Activated CD4-positive, CD25-positive, alpha-beta regulatory T cell (primary cell): Measurements from ENCODE around the gene PRKCQ.

Source experiments
- DNase-seq, 4 experiments: peaks; one replicate each; lab custom pipeline; 2025; lab: John Stamatoyannopoulos, UW

Gene PRKCQ

DNA sequence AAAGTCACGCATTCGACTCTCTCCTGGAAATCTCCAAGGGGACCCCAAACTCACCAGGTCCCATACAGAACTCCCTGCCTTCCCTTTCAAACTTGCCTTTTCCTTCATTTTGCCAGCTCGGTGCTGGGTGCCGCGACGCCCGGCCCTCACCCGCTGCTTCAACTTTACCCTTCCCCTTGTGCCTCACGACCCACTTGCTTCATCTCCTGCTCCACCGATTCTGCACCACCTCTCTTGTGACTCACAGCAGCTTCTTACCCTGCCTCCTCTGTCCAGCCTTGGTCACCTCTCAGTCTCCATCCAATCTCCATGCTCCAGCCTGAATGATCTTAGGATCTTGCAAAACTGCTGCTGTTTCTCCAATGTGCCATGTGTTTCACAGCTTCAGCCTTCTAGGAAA, 59.9 kb downstream of the PRKCQ start:
- no peak for DNase-seq

DNA sequence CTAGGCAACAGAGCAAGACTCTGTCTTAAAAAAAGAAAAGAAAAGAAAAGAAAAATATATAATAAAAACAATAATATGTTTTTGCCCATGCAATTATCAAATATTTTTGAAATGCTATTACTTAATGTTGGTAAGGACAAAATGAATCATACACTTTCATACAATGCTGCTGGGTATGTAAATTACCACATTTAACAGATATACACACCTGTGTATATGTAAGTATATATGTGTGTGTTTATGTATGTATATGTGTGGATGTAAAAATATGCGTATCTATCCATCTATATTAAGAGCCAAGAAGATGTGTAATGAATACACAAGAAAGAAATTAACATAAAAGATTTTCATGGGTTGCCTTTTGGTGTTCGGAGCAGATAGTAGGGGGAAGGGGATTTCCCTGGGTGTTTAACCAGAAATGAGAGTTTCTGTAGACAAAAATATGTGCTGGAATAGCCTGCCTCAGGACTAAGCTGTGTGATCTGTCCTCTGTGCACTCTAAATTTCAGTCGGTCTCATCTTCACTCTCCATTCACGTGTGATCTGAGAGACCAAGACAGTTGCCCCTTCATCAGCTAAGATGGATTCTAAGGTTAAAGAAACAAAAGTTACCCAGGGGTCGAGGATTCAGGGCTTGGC, 61.2 kb downstream of the PRKCQ start:
- DNase-seq: no peak

DNA sequence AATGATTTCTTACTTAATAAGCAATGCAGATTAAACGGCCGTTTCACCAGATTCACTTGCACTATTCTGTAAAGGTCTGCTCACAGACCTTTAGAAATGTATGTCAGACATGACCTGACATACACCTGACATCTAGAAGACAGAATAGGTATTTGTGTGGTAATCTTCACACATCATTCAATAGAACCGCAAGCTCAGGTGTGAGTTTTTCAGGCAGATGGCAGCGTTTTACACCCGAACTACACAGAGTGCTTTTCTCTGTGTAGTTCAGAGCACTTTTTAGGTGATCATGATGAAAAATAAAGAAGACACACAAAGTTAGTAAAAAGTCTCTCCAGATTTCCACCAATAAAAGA, 63.2 kb downstream of the PRKCQ start:
- DNase-seq: no peak

DNA sequence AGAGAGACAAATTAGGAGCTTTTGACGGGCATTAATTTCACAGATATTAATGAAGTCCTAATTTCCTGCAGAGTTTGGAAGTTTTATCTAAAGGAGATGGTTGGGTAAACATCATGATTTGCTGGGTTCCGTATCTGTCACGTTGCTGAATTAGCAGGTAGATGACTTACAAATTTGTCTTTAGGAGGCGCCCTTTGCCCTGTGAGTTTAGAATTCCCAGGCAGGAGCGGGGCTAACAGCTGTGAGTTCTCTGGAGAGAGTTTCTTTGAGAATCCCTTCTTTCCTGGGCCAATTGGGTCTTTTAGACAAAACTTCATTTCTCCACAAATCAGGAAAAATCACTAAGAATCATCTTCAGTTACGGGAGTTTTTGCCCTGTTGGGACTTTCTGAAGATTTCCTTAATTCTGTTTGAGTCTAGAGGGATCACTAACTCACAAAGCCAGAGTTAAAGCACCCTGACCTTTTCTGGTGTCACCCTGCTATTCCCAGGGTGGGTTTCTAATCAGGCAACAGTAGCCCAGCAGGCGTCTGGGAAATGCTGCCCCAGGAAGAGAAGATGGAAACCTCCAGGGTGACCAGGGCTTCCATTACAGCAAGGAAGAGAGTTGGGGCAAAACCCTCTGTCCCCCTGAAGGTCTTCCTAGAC, 63.7 kb downstream of the PRKCQ start:
- DNase-seq: no peak

DNA sequence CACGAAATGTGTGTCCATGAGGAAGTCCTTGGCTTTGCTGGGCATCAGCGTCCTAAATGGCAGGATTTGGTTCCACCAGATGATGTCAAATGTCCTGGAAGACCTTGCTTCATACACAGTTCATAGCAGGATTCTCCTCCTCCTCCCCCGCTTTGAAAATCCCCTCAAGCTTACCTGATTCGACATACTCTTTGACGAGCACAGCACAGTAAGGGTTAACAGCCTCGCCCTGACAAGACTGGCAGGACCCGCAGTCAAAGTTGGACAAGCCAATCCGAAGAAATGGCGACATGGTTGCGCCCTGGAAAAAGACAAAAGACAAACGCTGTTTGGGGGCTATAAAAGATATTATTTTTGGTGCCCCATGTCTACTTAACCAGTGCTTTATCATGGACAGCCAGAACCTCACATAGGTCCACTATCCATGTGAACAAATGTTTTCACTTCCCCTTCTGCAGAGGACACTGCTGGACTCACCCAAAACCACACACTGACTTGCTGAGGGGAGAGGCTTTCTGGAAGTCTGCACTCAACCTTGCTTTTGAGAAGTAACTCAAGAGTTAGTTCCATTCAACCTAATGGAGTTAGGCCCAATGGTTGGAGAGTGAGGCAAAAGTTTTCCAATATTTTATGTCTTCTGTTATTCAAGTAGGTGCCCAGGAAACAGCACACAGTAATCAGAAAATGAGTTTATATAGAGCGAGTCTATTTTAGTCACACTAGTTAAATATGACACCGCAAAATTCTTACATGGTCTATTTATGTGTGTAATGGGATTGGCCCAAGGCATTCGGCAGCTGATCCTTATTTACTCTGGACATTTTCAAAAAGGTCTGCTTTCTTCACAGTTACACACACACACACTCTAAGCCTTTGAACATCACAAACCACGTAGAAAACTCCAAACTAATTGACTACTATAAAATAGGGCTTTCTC, 65.0 kb downstream of the PRKCQ start:
- DNase-seq: no peak

DNA sequence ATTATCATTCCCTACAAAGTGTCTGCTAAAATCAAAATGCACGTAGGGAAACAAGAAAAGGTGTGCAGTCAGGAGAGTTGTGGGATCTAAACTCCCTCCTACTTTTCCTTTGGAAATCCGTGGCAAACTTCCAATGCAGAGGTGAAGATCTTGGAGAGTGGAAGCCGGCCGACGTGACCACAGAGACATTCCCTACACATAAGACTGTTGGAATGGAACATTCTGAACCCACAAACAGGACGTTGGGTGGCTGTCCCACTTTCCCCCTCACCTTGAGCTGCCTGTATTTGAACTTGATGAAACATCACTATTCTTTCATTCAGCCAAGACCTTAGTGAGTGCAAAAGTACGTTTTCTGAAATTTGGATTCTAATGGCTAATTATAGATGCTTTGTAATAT, 65.9 kb downstream of the PRKCQ start:
- no peak for DNase-seq

DNA sequence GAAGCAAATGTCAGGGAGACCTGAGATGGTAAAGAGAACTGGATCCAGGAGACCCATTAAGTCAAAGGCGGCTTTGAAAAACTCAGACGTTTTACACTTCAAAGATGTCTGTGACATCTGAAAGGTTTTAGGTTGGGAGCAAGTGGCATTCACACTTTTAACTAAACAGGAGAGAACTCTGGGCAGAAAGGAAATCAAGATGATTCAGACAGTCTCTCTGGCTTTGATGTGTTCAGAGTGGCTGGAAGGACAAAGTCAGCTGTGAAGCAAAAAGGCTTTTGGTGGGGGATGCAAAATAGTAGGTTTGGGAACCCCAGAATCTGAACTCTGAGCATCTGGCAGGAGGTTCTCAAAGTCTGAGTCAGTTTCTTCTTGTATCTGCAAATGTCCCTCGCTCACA, 66.6 kb downstream of the PRKCQ start:
- DNase-seq: no peak

DNA sequence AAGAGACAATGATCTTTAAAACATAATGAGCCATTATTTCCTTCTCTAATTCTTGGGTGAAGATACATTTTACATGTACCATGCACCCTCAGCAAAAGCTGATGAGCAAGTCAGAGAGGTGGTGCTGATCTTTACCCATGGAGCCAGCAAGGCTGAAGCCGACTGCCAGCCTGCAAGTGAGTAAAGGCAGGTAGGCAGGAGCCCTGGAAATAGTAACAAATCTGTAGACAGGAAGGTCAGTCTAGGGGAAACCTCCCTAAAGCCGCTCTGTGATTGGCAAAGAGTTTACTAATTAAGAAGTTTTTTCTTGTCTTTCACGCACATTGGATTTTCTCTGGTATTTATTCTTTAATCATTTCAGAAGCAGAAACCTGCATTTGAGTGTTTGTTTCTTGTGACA, 67.9 kb downstream of the PRKCQ start:
- DNase-seq: no peak

DNA sequence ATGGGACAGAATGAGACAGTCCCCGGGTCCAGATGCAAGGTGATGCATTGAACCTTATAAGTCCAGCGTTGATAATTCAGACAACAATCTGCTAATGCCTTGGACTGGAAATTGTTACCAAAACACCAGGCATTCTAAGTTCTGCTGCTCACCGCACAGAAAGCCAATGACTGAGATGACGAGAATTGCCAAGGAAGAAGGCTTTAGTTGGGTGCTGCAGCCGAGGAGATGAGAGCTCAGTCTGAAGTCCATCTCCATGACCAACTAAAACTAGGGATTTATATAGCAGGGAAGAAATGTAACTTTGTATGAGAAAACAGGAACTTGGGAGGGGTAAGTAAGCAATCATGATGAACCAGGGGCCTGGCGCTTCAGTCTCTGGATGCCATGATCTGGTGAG, 68.7 kb downstream of the PRKCQ start:
- DNase-seq: no peak

DNA sequence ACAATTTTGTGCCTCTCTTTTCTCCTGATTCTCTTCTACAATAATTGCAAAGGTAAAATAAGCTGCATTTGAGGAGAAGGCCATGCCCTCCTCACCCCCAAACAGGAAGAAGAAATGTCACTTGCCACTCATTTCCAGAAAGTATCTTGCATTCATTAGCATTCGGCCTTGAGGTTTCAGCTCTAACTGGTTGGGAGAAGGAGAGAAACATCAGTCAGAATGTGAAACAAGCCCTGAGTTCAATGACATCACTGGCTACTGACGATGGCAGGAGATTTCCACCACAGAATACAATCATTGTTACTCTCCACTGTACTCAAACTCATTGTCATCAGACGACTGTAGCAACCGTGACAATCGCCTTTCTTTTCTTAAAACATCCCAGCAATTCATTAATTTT, 72.8 kb downstream of the PRKCQ start:
- DNase-seq: no peak

DNA sequence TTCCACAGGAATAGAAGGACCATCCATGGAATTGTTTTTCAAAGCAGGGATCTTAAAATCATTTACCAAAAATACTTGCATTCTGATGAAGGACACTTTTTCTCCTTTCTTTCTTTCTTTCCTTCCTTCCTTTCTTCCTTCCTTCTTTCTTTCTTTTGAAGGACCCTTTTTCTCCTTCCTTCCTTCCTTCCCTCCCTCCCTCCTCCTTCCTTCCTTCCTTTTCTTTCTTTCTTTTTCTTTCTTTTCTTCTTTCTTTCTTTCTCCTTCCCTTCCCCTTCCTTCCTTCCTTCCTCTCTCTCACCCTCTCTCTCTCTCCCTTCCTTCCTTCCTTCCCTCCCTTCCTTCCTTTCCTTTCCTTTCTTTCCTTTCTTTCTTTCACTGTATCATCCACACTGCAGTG, 74.8 kb downstream of the PRKCQ start:
- DNase-seq: no peak

DNA sequence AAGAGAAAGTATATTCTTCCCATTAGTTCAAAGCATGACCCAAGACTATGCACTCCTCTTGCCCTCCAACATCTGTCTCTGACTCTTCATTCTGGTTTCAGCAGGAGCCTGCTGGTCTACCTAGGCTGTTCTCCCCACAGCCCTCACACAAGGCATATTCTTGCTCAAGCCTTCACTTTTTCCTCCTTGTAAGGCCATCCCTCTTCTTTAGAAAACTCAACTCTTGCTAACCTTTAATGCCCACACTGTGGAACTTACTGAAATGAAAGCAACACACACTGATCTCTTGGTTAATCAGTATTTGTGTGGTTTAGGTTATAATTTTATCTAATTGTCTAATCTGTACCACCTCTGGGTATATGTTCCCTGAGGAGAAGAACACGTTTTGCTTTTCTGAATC, 75.8 kb downstream of the PRKCQ start:
- DNase-seq: no peak

DNA sequence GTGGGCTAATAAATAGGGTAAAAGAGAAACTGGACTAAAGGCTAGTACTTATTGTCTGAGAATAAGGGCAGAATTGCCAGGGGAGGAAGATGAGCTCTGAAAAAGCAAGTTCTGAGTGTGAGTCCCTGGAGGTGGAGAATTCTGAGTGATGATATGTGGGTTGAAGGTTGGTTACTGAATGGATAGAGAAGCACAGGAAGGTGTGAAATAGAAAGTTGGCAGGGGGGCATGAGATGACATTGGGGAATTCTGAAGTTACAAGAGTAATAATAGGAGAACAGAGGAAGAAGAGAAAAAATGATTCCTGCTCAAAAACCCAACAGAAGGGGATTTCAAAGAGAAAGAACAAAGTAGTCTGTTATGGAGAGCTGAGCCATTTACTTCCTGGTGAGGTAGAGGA, 76.9 kb downstream of the PRKCQ start:
- no peak for DNase-seq

DNA sequence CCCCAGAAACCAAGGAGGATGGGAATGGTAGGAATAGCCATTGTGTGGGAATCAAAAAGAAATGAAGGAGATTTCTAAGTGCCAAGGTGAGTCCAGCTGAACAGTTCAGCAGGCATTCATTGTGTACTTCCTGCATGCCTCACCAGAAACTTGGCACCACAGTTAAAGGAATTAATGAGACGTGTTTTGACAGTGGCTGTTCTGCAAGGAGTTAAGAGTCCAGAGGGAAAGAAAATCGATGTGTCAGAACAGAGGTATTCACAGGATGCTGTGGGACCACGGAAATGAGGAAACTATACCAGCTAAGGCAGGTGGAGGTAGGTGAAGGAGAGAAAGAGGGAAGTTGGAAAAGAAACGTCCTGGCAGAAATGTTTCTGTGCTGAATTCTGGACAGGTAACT, 78.1 kb downstream of the PRKCQ start:
- DNase-seq: no peak

DNA sequence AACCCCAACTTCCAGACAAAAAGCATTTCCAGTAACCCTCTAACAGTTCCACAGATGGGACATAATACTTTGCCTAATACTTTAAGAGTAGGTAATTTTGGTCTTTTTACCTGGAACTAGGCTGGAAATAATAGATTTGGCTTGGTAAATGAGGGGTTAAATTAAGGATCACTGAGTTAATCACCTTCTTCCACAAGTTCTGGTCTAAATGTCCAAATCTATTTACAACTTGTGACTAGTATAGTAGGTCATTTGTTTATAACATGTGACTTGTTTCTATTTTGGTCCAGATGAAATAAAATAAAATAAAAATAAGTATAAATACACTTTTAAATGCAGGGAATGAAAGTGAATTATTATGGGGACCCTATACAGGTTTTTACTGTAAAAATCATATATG, 80.1 kb downstream of the PRKCQ start:
- DNase-seq: no peak

DNA sequence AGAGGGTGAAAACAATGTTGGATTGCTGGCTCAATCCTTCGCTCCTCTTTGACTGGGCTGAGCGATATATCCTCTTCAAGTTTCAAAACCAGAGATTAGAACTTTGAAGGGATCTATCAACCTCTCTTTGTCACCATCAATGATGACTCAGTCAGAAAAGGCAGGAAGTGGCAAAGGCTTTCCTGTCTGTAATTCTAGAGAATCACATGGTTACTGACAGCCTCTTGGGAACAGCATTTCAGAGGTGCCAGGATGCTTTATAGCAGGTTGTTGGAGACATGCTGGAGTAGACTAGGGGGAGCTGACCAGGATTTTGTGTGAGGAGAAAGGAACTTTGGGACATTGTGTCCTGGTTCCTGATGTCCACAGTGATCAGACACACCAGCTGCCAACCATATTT, 81.3 kb downstream of the PRKCQ start:
- no peak for DNase-seq

DNA sequence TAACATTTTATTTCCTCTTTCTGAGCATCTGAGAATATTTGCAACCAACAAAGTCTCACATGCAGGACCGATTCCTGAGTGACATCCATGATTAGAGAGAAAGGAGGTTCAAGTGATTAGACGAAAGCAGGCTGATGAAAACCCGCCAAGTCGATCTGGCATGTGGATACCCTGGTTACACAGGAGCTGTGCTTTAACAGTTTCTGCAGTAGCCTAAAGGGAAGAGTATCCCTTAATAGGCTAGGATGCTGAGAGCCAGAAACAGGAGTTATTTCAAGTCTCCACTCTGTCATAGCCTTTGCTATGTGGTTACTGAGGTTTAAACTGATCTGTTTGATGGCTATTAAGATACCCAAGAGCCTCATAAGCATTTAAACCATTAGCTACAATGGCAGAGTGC, 82.5 kb downstream of the PRKCQ start:
- no peak for DNase-seq

DNA sequence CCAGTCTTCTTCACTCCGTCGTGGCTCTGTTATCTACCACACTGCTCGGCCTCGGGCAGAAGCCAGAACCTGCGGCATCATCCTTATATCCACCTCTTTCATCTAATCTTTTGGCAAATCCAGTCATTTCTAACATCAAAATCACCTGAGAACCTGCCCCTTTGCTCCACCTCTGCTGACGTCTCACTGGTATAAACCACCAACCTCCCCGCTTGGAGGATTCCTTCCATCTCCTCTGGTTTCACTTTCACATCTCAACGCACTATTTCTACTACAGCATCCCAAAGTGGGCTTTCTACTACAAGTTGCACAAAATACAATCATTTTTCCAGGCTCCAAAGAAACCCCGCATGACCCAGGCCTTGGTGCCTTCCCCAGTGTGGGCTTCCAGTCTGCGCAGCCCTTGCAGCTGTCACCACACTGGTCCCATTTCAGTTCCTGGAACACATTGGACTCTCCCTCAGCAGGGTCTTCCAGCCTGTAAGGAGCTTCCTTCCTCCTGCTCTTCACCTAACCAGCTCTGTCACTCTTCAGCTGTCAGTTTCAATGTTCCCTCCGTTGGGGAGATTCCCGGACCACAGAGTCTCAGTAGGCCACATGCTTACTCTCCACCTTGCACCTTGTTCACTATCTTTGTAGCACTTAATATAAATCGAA, 85.0 kb downstream of the PRKCQ start:
- DNase-seq: peak in 2 of 4 experiments; percentile 9 to 18

DNA sequence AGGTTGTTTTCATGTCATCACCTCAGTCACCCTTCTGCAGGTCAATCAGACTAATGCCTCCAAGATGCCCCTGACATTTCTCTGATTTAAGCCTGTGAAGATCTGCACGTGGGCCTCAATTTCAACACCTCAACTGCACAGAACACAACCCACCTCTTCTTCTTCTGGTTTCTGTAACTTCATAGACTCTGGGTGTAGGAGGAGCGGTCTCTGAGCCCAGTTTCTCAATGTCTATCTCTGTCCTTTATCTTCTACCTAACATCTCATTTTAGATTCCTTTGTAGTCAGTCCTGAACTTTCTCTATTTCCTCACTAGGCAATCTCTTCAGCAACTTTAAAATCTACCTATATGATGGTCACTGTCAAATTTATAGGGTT, 85.6 kb downstream of the PRKCQ start:
- no peak for DNase-seq

DNA sequence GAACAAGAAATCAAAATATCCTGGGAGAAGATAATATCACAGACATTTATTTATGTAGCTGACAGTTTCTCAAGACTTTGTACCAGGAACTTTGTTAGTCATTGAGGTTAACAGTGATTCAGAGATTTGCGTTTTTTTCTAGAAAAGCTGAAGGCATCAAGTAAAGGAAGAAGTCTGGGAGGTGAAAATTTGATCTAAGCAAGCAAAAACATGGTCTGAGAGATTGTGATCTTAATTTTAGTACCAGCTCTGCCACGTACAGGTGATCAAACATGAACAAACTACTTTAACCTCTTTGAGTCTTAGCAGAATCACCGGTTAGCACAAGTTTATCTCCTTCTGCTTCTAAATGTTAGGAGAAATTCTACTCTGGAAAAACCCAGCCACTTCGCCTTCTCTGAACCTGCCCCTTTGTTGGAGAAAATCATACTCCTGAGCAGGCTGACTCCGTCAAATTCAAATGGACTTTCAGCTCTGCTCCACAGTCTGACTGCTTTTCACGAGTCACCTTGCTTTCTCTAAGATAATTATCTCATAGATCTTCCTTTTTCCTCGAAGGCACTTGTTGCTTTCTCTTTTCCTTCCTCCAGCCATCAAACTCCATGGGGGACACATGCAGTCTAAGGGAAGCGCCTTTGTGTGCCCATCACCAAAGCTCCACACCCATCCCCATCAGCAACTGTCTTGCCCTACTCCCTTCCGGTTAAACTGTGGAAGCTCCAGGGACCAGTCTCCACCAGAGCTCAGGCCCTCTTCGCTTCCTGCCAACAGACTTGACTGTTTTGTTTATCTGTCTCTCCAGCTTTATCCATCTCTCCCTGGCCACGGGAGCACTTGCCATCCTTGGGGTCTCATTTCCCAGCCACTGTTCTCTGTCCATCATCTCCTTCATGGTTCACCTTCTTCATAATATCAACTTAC, 86.3 kb downstream of the PRKCQ start:
- DNase-seq: no peak

DNA sequence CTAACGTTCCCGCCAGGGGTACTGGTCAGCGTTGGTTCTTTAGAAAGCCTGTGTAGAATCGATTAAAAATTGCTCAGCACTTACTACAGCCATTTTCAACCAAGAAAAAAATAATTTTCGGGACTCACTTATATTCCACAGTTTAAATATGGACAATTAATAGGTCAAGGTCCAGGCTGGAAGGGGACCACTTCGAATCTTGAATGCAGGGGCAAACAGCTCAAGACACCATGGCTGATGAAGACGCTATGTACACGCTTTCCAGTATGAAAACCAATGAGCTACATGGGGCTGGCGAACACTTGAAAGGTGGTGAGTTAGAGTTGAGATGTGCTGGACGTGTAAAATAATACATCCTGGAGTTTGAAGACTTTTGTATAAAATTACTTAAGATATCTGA, 87.2 kb downstream of the PRKCQ start:
- no peak for DNase-seq
